ENCODE results near the gene ALK. TPM values are rescaled to one million over a fixed set of nuclear protein-coding genes. Genes with fewer than 3 reads are reported as not detected.

ALK gene
- total and polyA plus RNA-seq, 3 experiments from 2014 or later: not detected

- no peak for DNase-seq
- H3K27me3 Mint-ChIP-seq: peaks cover 13 to 41% of the 10 kb centered on the region in 2 donors
- H3K4me3 Mint-ChIP-seq: no peak overlapping the region
- no peaks in the 10 kb centered on the region for H3K9me3 ChIP-seq (ENCODE audit: low read length)
- ChIA-PET CTCF (no interaction called here), POLR2A (no interaction called here)
- H3K27me3 ChIP-seq (ENCODE audit: insufficient read depth, low read length, poor library complexity, severe bottlenecking): no peaks in the 10 kb centered on the region
- no peaks in the 10 kb centered on the region for H3K9me3 Mint-ChIP-seq
- no peaks in the 10 kb centered on the region for H3K36me3 ChIP-seq (ENCODE audit: insufficient read depth, low read length)
- no peaks in the 10 kb centered on the region for H3K4me1 Mint-ChIP-seq
- no peaks in the 10 kb centered on the region for H3K4me1 ChIP-seq (ENCODE audit: insufficient read depth, low read length)
- no peak overlapping the region for H3K4me3 ChIP-seq (ENCODE audit: low read length)
- no peak overlapping the region for H3K27ac ChIP-seq (ENCODE audit: low read depth, low read length)
- H3K36me3 Mint-ChIP-seq: no peaks in the 10 kb centered on the region
- no peak overlapping the region for H3K27ac Mint-ChIP-seq
Measured at GRCh38 chr2:29610569-29610968, 310.8 kb downstream of the ALK start.

DNA sequence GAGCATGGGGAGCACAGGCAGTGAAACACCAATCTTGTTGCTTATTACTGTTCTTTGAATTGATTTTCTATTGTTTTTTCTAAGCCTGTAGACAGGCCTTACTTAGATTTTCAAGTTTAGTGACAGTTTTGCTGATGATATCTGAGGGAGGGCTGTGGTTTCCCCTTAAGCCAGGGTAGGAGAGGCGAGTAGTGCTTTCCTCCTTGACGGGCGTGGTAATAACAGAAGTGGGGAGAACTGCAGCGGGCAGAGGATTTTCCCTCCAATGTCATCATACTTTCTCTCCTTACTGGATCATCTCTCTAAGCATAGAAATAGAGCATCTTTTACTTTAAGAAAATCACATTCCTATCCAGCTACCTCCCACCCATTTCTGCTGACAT is 314.4 kb downstream of the ALK start:
- ChIA-PET CTCF (no interaction called here), POLR2A (no interaction called here)
- Mint-ChIP-seq H3K4me1 (no peaks in the 10 kb centered on the region), H3K9me3 (no peaks in the 10 kb centered on the region), H3K36me3 (no peaks in the 10 kb centered on the region), H3K4me3 (no peak overlapping the region), H3K27ac (peak overlapping the region in 1 of 8 donors; percentile 5), H3K27me3 (peaks cover 9 to 23% of the 10 kb centered on the region in 2 donors)
- Histone ChIP-seq H3K27me3 (ENCODE audit: insufficient read depth, low read length, poor library complexity, severe bottlenecking) (no peaks in the 10 kb centered on the region), H3K36me3 (ENCODE audit: insufficient read depth, low read length) (no peaks in the 10 kb centered on the region), H3K27ac (ENCODE audit: low read depth, low read length) (no peak overlapping the region), H3K4me1 (ENCODE audit: insufficient read depth, low read length) (no peaks in the 10 kb centered on the region), H3K9me3 (ENCODE audit: low read length) (no peaks in the 10 kb centered on the region), H3K4me3 (ENCODE audit: low read length) (no peak overlapping the region)
- no peak for DNase-seq

DNA sequence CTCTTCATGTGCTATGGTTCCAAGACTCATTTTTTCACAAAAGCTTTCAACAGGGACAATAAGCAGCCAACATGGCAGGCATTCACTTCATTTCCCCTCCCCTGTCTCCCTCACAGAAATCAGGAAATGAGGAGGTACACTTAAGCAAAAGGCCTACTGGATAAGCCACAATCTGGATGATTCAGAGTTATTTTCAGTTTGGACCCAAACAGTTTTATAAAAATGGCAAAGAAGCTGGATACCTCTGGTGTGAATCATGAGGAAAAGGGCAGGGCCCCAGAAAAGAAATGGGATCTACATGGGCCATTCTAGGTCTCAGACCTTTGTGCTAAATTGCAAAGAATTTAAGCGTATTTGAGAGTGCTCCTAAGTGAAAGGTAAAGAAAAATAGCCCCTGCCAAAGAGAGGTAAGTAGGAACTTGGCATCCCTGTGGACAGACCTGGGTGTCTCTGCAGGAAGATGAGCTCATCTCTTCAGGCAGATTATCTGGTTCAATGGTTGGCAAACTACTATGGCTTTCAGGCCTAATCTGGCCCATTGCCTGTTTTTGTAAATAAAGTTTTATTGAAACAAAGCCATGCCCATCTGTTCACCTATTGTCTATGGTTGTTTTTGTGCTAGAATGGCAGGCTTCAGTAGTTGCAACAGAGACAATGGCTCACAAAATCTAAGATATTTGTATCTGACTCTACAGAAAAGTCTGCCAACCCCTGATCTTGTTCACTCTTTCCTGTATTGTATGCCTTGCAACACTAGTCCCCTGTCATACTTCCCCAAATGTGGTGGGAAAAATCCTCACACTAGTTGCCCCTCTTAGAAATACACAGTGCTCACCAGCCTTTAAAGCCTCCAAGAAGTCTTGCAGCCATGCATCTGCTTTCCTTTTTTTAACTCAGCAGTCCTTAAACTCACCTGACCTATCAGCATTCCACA is 315.0 kb downstream of the ALK start:
- Histone ChIP-seq H3K9me3 (ENCODE audit: low read length) (no peaks in the 10 kb centered on the region), H3K4me3 (ENCODE audit: low read length) (no peak overlapping the region), H3K4me1 (ENCODE audit: insufficient read depth, low read length) (no peaks in the 10 kb centered on the region), H3K27ac (ENCODE audit: low read depth, low read length) (no peak overlapping the region), H3K36me3 (ENCODE audit: insufficient read depth, low read length) (no peaks in the 10 kb centered on the region), H3K27me3 (ENCODE audit: insufficient read depth, low read length, poor library complexity, severe bottlenecking) (no peaks in the 10 kb centered on the region)
- Mint-ChIP-seq H3K4me3 (no peak overlapping the region), H3K4me1 (no peaks in the 10 kb centered on the region), H3K27me3 (peaks cover 7 to 22% of the 10 kb centered on the region in 2 donors), H3K27ac (peak overlapping the region in 1 of 8 donors; percentile 5), H3K9me3 (no peaks in the 10 kb centered on the region), H3K36me3 (no peaks in the 10 kb centered on the region)
- no peak for DNase-seq
- ChIA-PET CTCF (no interaction called here), POLR2A (no interaction called here)

GRCh38 chr2:29603341-29603740 is 318.0 kb downstream of the ALK start:
- no peak overlapping the region for H3K27ac ChIP-seq (ENCODE audit: low read depth, low read length)
- Mint-ChIP-seq H3K27me3 (peaks cover 2 to 15% of the 10 kb centered on the region in 2 donors), H3K9me3 (no peaks in the 10 kb centered on the region), H3K27ac (no peak overlapping the region), H3K36me3 (no peaks in the 10 kb centered on the region), H3K4me1 (no peaks in the 10 kb centered on the region), H3K4me3 (no peak overlapping the region)
- H3K9me3 ChIP-seq (ENCODE audit: low read length): no peaks in the 10 kb centered on the region
- H3K27me3 ChIP-seq (ENCODE audit: insufficient read depth, low read length, poor library complexity, severe bottlenecking): no peaks in the 10 kb centered on the region
- CTCF ChIA-PET: no interaction called here
- POLR2A ChIA-PET: no interaction called here
- H3K4me1 ChIP-seq (ENCODE audit: insufficient read depth, low read length): no peaks in the 10 kb centered on the region
- no peak for DNase-seq
- H3K4me3 ChIP-seq (ENCODE audit: low read length): no peak overlapping the region
- H3K36me3 ChIP-seq (ENCODE audit: insufficient read depth, low read length): no peaks in the 10 kb centered on the region

DNA sequence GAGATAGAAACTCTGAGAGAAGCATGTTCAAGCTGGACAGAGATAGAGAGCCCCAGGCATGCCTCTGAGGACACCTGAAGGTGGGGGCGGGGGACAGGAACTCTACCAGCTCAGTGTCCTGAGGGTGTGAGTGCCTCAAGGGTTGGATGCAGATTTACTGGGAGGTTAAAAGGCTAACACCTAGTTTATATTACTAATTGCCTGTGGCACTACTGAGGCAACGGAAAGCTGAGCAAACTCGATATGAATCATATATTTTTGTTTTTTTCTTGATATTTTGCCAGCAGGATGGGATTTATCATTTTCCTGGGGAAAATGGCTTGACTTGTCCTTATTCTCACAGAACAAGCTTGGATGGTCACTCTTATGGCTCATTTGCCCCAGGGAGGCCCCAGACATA is 319.5 kb downstream of the ALK start:
- CTCF ChIA-PET: interaction anchor here (1.6 kb wide), 1 partner anchor 15 kb away, joined by 3 read pairs; no protein-coding TSS in a partner anchor
- H3K4me3 Mint-ChIP-seq: no peak overlapping the region
- DNase-seq: no peak
- no peaks in the 10 kb centered on the region for H3K36me3 Mint-ChIP-seq
- POLR2A ChIA-PET: no interaction called here
- H3K27ac Mint-ChIP-seq: no peak overlapping the region
- Histone ChIP-seq H3K4me1 (ENCODE audit: insufficient read depth, low read length) (no peaks in the 10 kb centered on the region), H3K27me3 (ENCODE audit: insufficient read depth, low read length, poor library complexity, severe bottlenecking) (no peaks in the 10 kb centered on the region), H3K9me3 (ENCODE audit: low read length) (no peaks in the 10 kb centered on the region), H3K36me3 (ENCODE audit: insufficient read depth, low read length) (no peaks in the 10 kb centered on the region), H3K27ac (ENCODE audit: low read depth, low read length) (no peak overlapping the region), H3K4me3 (ENCODE audit: low read length) (no peak overlapping the region)
- no peaks in the 10 kb centered on the region for H3K4me1 Mint-ChIP-seq
- H3K9me3 Mint-ChIP-seq: no peaks in the 10 kb centered on the region
- peaks cover 5 to 16% of the 10 kb centered on the region in 2 donors for H3K27me3 Mint-ChIP-seq

- POLR2A ChIA-PET: no interaction called here
- Histone ChIP-seq H3K27ac (ENCODE audit: low read depth, low read length) (no peak overlapping the region), H3K9me3 (ENCODE audit: low read length) (no peaks in the 10 kb centered on the region), H3K4me3 (ENCODE audit: low read length) (no peak overlapping the region), H3K4me1 (ENCODE audit: insufficient read depth, low read length) (no peaks in the 10 kb centered on the region), H3K27me3 (ENCODE audit: insufficient read depth, low read length, poor library complexity, severe bottlenecking) (no peaks in the 10 kb centered on the region), H3K36me3 (ENCODE audit: insufficient read depth, low read length) (no peaks in the 10 kb centered on the region)
- peaks cover 7 to 18% of the 10 kb centered on the region in 2 donors for H3K27me3 Mint-ChIP-seq
- no peak overlapping the region for H3K4me3 Mint-ChIP-seq
- H3K36me3 Mint-ChIP-seq: no peaks in the 10 kb centered on the region
- no peak overlapping the region for H3K27ac Mint-ChIP-seq
- no peaks in the 10 kb centered on the region for H3K4me1 Mint-ChIP-seq
- H3K9me3 Mint-ChIP-seq: no peaks in the 10 kb centered on the region
- DNase-seq: no peak
- CTCF ChIA-PET: interaction anchor here (1.2 to 1.6 kb wide), 2 partner anchors 14 to 16 kb away, joined by 3 to 4 read pairs; no protein-coding TSS in a partner anchor
Measured at GRCh38 chr2:29601321-29601720, 320.1 kb downstream of the ALK start.

DNA sequence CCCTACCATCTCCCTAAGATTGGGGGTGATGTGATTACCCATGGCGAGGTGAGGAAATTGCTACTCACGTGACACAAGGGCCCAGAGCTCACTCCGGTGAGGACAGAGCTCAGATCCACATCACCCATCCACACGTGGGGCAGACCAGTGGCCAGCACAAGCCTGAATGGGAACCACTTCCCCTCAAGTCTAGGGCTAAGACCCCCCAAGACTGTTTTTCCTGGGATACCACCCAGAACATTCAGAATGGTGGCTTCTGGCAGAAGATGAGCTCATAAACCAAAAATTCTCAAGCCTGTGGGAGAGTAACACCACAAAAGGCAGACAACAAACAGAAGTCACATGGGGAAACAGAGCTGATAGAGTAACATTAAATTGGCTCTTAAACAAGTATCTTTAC is 321.4 kb downstream of the ALK start:
- CTCF ChIA-PET: interaction anchor here (1.2 kb wide), 1 partner anchor 16 kb away, joined by 4 read pairs; no protein-coding TSS in a partner anchor
- H3K4me3 Mint-ChIP-seq: no peak overlapping the region
- POLR2A ChIA-PET: no interaction called here
- Histone ChIP-seq H3K4me3 (ENCODE audit: low read length) (no peak overlapping the region), H3K4me1 (ENCODE audit: insufficient read depth, low read length) (no peaks in the 10 kb centered on the region), H3K27ac (ENCODE audit: low read depth, low read length) (no peak overlapping the region), H3K27me3 (ENCODE audit: insufficient read depth, low read length, poor library complexity, severe bottlenecking) (no peaks in the 10 kb centered on the region), H3K9me3 (ENCODE audit: low read length) (no peaks in the 10 kb centered on the region), H3K36me3 (ENCODE audit: insufficient read depth, low read length) (no peaks in the 10 kb centered on the region)
- DNase-seq: no peak
- peak overlapping the region in 1 of 8 donors; percentile 66 for H3K27ac Mint-ChIP-seq
- H3K27me3 Mint-ChIP-seq: peaks cover 8 to 28% of the 10 kb centered on the region in 2 donors
- H3K36me3 Mint-ChIP-seq: no peaks in the 10 kb centered on the region
- no peaks in the 10 kb centered on the region for H3K4me1 Mint-ChIP-seq
- no peaks in the 10 kb centered on the region for H3K9me3 Mint-ChIP-seq

GRCh38 chr2:29598978-29599377 is 322.4 kb downstream of the ALK start:
- no peak overlapping the region for H3K4me3 ChIP-seq (ENCODE audit: low read length)
- no peaks in the 10 kb centered on the region for H3K4me1 ChIP-seq (ENCODE audit: insufficient read depth, low read length)
- CTCF ChIA-PET: no interaction called here
- no peak overlapping the region for H3K27ac Mint-ChIP-seq
- H3K27me3 Mint-ChIP-seq: peaks cover 8 to 28% of the 10 kb centered on the region in 2 donors
- no peaks in the 10 kb centered on the region for H3K9me3 Mint-ChIP-seq
- H3K36me3 ChIP-seq (ENCODE audit: insufficient read depth, low read length): no peaks in the 10 kb centered on the region
- no peaks in the 10 kb centered on the region for H3K27me3 ChIP-seq (ENCODE audit: insufficient read depth, low read length, poor library complexity, severe bottlenecking)
- no peaks in the 10 kb centered on the region for H3K4me1 Mint-ChIP-seq
- no peaks in the 10 kb centered on the region for H3K36me3 Mint-ChIP-seq
- no peak overlapping the region for H3K27ac ChIP-seq (ENCODE audit: low read depth, low read length)
- DNase-seq: no peak
- POLR2A ChIA-PET: no interaction called here
- no peaks in the 10 kb centered on the region for H3K9me3 ChIP-seq (ENCODE audit: low read length)
- no peak overlapping the region for H3K4me3 Mint-ChIP-seq
